ENCODE data around the gene LRRTM4.

Gene LRRTM4

DNA sequence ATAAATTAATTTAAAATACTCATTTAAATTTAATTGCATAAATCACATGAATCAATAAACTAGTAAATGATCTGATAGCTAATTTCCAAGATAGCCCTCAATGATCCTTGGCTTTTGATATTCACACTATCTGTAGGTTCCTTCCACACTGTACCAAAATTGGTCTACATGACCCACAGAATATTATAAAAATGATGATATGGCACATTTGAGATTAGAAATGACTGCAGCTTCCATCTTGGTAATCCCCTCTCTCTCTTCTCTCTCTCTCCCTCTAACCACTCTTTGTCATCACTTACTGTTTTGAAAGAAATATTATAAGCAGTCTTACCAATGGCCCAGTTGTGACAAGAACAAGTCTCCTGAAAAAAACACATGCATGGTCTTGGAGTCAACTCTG, 394.8 kb downstream of the LRRTM4 start:
- no peaks in the 10 kb centered on the region for H3K36me3 Mint-ChIP-seq (ENCODE audit: low read depth)
- no peaks in the 10 kb centered on the region for H3K9me3 Mint-ChIP-seq
- H3K27ac Mint-ChIP-seq, result no peak overlapping the region
- TF ChIP-seq, protein P1, sequence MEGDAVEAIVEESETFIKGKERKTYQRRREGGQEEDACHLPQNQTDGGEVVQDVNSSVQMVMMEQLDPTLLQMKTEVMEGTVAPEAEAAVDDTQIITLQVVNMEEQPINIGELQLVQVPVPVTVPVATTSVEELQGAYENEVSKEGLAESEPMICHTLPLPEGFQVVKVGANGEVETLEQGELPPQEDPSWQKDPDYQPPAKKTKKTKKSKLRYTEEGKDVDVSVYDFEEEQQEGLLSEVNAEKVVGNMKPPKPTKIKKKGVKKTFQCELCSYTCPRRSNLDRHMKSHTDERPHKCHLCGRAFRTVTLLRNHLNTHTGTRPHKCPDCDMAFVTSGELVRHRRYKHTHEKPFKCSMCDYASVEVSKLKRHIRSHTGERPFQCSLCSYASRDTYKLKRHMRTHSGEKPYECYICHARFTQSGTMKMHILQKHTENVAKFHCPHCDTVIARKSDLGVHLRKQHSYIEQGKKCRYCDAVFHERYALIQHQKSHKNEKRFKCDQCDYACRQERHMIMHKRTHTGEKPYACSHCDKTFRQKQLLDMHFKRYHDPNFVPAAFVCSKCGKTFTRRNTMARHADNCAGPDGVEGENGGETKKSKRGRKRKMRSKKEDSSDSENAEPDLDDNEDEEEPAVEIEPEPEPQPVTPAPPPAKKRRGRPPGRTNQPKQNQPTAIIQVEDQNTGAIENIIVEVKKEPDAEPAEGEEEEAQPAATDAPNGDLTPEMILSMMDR (IDR thresholded peaks at IDR 0.05), result no peak
- DNase-seq, result no peak
- no peaks in the 10 kb centered on the region for H3K27me3 Mint-ChIP-seq (ENCODE audit: low read depth, poor library complexity)
- no peaks in the 10 kb centered on the region for H3K4me1 Mint-ChIP-seq
- no peak overlapping the region for H3K4me3 Mint-ChIP-seq

DNA sequence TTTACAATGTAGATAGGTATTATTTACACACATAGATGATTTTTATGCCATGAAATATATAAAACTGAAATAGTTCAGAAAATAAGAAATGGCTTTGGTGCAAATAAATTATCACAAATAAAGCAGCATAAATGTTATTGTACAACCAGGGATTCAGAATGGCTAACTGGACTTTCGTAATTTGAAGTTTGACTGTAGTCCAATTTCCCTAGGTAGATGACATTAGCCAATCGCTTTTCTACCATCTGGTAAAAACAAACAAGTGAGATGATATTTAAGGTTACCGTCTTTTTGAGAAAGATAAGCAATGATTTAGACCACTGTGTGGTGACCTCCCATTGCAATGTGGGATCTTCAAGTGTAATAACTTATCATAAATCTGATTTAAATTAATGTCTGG, 400.7 kb downstream of the LRRTM4 start:
- Mint-ChIP-seq H3K9me3 (no peaks in the 10 kb centered on the region), H3K36me3 (ENCODE audit: low read depth) (no peaks in the 10 kb centered on the region), H3K4me1 (no peaks in the 10 kb centered on the region), H3K27ac (no peak overlapping the region), H3K27me3 (ENCODE audit: low read depth, poor library complexity) (no peaks in the 10 kb centered on the region), H3K4me3 (no peak overlapping the region)
- no peak for DNase-seq
- TF ChIP-seq, protein P1 (IDR thresholded peaks at IDR 0.05), result no peak

DNA sequence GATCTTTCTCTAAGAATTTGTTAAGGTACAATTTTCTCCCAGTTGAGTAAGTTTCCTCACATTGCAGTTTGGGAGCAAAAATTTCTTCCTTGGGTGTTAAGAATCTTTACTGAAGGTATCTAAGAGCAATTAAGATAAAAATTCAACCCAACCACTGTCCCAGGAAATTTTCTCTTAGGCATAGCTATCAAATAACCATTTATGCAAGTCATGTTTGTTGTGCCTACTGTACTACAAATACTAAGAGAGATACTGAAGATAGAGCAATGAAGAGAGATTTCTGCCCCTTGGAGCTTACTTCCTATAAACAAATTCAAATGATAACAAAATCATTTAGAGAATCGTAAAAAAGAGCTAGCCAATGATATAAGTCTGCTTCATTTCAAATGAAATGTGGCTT, 402.8 kb downstream of the LRRTM4 start:
- H3K36me3 Mint-ChIP-seq (ENCODE audit: low read depth), result peaks cover 5% of the 10 kb centered on the region
- H3K27me3 Mint-ChIP-seq (ENCODE audit: low read depth, poor library complexity), result no peaks in the 10 kb centered on the region
- H3K4me3 Mint-ChIP-seq, result no peak overlapping the region
- H3K9me3 Mint-ChIP-seq, result peaks cover 13% of the 10 kb centered on the region
- no peak overlapping the region for H3K27ac Mint-ChIP-seq
- DNase-seq, result no peak
- TF ChIP-seq, protein P1 (IDR thresholded peaks at IDR 0.05), result no peak
- no peaks in the 10 kb centered on the region for H3K4me1 Mint-ChIP-seq

DNA sequence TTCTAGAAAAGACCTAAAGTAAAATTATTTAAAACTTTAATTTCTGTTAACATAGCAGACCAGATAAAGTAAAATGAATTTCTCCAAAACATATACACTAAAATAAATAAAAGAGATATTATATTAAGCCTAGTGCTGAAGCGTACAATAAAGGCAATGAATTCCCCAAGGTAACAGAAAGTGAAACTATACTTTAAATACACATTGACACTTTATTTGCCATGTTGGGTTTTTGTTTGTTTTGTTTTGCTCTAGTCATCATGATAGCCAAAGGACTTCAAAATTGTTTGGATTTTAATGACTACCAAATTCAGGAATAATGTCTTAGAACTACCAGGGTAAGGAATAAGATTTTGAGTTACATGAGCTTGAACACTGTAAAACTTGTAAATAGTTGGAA, 413.3 kb downstream of the LRRTM4 start:
- TF ChIP-seq, protein P1 (IDR thresholded peaks at IDR 0.05), result no peak
- Mint-ChIP-seq H3K4me3 (no peak overlapping the region), H3K4me1 (no peaks in the 10 kb centered on the region)

DNA sequence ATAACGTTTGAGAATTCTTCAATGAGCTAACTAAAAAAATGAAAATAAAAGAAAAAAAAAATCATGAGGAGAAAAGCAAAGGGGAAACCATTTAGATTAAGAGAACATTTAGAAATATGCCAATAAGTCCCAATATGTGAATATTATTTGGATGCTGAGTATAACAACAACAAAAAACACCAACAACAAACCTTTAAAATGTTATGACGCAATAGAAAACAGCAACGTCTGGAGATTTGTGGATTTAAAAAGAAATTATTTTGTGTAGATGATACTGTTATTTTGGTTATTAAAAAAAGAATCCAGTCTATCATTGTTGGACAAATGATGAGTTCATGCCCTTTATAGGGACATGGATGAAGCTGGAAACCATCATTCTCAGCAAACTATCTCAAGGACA, 417.2 kb downstream of the LRRTM4 start:
- no peaks in the 10 kb centered on the region for H3K9me3 Mint-ChIP-seq
- no peak for DNase-seq
- H3K36me3 Mint-ChIP-seq (ENCODE audit: low read depth), result no peaks in the 10 kb centered on the region
- no peak overlapping the region for H3K4me3 Mint-ChIP-seq
- no peak overlapping the region for H3K27ac Mint-ChIP-seq
- TF ChIP-seq, protein P1 (IDR thresholded peaks at IDR 0.05), result no peak
- no peaks in the 10 kb centered on the region for H3K27me3 Mint-ChIP-seq (ENCODE audit: low read depth, poor library complexity)
- H3K4me1 Mint-ChIP-seq, result no peaks in the 10 kb centered on the region

More for the DNA sequence above, 413.3 kb downstream of the LRRTM4 start:
- no peaks in the 10 kb centered on the region for H3K27me3 Mint-ChIP-seq (ENCODE audit: low read depth, poor library complexity)
- no peak overlapping the region for H3K27ac Mint-ChIP-seq
- peaks cover 8% of the 10 kb centered on the region for H3K9me3 Mint-ChIP-seq
- no peak for DNase-seq
- no peaks in the 10 kb centered on the region for H3K36me3 Mint-ChIP-seq (ENCODE audit: low read depth)

DNA sequence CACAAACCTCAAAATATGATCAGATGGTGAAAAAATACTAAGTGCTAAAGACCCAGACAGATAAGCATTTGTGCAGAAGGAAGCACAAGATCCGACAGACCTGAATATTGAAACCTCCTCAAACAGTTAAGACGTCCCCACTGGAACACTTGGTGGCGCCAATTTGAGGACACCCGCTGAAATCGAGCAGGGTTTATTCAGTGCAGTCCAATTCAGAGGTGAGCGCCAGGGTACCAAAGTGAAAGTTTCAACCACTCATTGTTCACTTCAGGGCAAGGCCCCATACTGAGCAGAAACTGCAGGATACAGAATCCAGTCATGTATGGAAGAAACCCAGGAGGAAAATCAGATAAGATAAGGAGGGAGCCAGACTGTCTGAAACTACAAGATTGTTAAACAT, 417.6 kb downstream of the LRRTM4 start:
- no peaks in the 10 kb centered on the region for H3K4me1 Mint-ChIP-seq
- no peak overlapping the region for H3K27ac Mint-ChIP-seq
- H3K9me3 Mint-ChIP-seq, result no peaks in the 10 kb centered on the region
- H3K36me3 Mint-ChIP-seq (ENCODE audit: low read depth), result no peaks in the 10 kb centered on the region
- no peaks in the 10 kb centered on the region for H3K27me3 Mint-ChIP-seq (ENCODE audit: low read depth, poor library complexity)
- DNase-seq, result no peak
- TF ChIP-seq, protein P1 (IDR thresholded peaks at IDR 0.05), result no peak
- H3K4me3 Mint-ChIP-seq, result no peak overlapping the region

Data from nephron progenitor cell (in vitro differentiated cells).